HL-60 (cell line): ENCODE results near the gene CWC15.

Experiments used
- CTCF ChIP-seq: IDR thresholded peaks from one replicate; pipeline ENCODE4 v1.5.1; 2011; ENCODE audit warnings: low read length, control low read depth, inconsistent platforms; ENCODE audit not compliant: insufficient read depth
- POLR2AphosphoS5 ChIP-seq: IDR thresholded peaks from 2 replicates; pipeline ENCODE4 v1.6.1; 2012; ENCODE audit warnings: low read depth
- SPI1 ChIP-seq: IDR thresholded peaks from 2 replicates; pipeline ENCODE4 v1.6.1; 2012; ENCODE audit warnings: low read depth, mild to moderate bottlenecking, borderline replicate concordance

- TF ChIP-seq POLR2AphosphoS5 (no peak), CTCF (no peak), SPI1 (no peak)
These were observed 39.0 kb downstream of the CWC15 start for GRCh38 chr11:94934362-94934761.
